Uterus (tissue), 2 donors: ENCODE results near the gene TNFSF9.

ENCODE experiments used
- CTCF ChIP-seq, 4 experiments: fragments of 200-600 bp in 2 of 4; fragments of 450-650 bp in 2 of 4; sonication (generic) in 2 of 4; IDR thresholded peaks; one replicate each; pipeline ENCODE4 v1.5.1; 2016 to 2019; ENCODE audit warnings: antibody characterized with exemption in 4 of 4, mild to moderate bottlenecking in 2 of 4, moderate library complexity in 1 of 4
- POLR2A ChIP-seq, 2 donors: fragments of 450-650 bp; IDR thresholded peaks; one replicate each; pipeline ENCODE4 v1.6.1; 2016; ENCODE audit warnings: antibody characterized with exemption in 2 of 2, mild to moderate bottlenecking in 1 of 2, moderate library complexity in 1 of 2

- TF ChIP-seq CTCF (IDR thresholded peaks at IDR 0.05), result no peak
- no peak for TF ChIP-seq POLR2A (IDR thresholded peaks at IDR 0.05)
These were observed 4.8 kb downstream of the TNFSF9 start for GRCh38 chr19:6535558-6536137.
